GM18867 (cell line): Measurements from ENCODE around the gene LPP.

ENCODE experiments used
- ATAC-seq: cut with Tn5 transposase; IDR thresholded peaks from one replicate; pipeline ENCODE4 v1.9.1; 2021; ENCODE audit warnings: mild to moderate bottlenecking, moderate library complexity; ENCODE audit not compliant: unreplicated experiment

The LPP gene

GRCh38 chr3:188531210-188531609 lies 377.3 kb downstream of the LPP start:
- no peak for ATAC-seq

- ATAC-seq = no peak
Measured at GRCh38 chr3:188533172-188533571, 379.2 kb downstream of the LPP start.

- no peak for ATAC-seq
Measured at GRCh38 chr3:188533612-188534357, 379.8 kb downstream of the LPP start.

GRCh38 chr3:188534633-188535032 lies 380.7 kb downstream of the LPP start:
- ATAC-seq = no peak

GRCh38 chr3:188537606-188538005 lies 383.6 kb downstream of the LPP start:
- ATAC-seq = no peak

- no peak for ATAC-seq
Measured at GRCh38 chr3:188539037-188539436, 385.1 kb downstream of the LPP start.

GRCh38 chr3:188539631-188540194 lies 385.8 kb downstream of the LPP start:
- no peak for ATAC-seq

- no peak for ATAC-seq
Measured at GRCh38 chr3:188542196-188542595, 388.2 kb downstream of the LPP start.

- ATAC-seq = no peak
Measured at GRCh38 chr3:188544012-188544411, 390.1 kb downstream of the LPP start.

- no peak for ATAC-seq
Measured at GRCh38 chr3:188546835-188547670, 393.1 kb downstream of the LPP start.

- no peak for ATAC-seq
Measured at GRCh38 chr3:188553569-188553968, 399.6 kb downstream of the LPP start.

- no peak for ATAC-seq
Measured at GRCh38 chr3:188554404-188554803, 400.4 kb downstream of the LPP start.

- no peak for ATAC-seq
Measured at GRCh38 chr3:188557235-188557634, 403.3 kb downstream of the LPP start.

GRCh38 chr3:188558343-188559071 lies 404.6 kb downstream of the LPP start:
- ATAC-seq = no peak

GRCh38 chr3:188559072-188559429 lies 405.1 kb downstream of the LPP start:
- ATAC-seq = no peak

- ATAC-seq = no peak
Measured at GRCh38 chr3:188559856-188560255, 405.9 kb downstream of the LPP start.

GRCh38 chr3:188562144-188562543 lies 408.2 kb downstream of the LPP start:
- no peak for ATAC-seq

GRCh38 chr3:188567478-188568195 lies 413.7 kb downstream of the LPP start:
- no peak for ATAC-seq

- ATAC-seq = no peak
Measured at GRCh38 chr3:188568736-188569135, 414.8 kb downstream of the LPP start.

- ATAC-seq = no peak
Measured at GRCh38 chr3:188571531-188572095, 417.7 kb downstream of the LPP start.
